ENCODE measurements around the gene ARID5A.

DNA sequence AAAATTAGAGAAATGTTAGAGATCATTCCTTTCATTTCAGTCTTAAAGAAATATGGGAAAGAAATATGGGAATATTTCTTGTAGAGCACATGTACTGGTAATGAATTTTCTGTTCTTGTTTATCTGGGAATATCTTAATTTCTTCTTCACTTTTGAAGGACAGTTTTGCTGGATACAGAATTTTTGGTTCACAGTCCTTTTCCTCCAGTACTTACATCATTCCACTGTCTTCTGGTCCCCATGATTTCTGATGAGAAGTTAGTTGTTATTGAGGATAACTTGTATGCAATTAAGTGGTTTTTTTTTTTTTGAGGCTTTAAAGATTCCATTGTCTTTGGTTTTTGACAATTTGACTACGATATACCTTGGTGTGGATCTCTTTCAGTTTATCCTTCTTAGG lies 42.4 kb upstream of the ARID5A start:
- TF ChIP-seq POLR2A (IDR thresholded peaks at IDR 0.05; ENCODE audit: low read length): no peak
- no peak for TF ChIP-seq GATA1 (IDR thresholded peaks at IDR 0.05; ENCODE audit: low read depth, low read length)
